ENCODE measurements around the gene C17orf113. TPM values are rescaled to one million over a fixed set of nuclear protein-coding genes. Genes with fewer than 3 reads are reported as not detected.

Gene C17orf113
- 1 to 10 TPM in 5 of 8 experiments, under 1 TPM in 3; 0.25 to 2.9 (median 2.1) TPM for total RNA-seq

- 13 to 30% methylated on average over 2 to 4 of the region's 65 CpGs; no CpG with 5 or more reads in 8 of the 10 experiments for WGBS, 10 experiments
- Histone ChIP-seq H3K27ac (peak within 1 kb of the TSS in 1 of 2 donors; percentile 52), H3K4me1 (replicated peaks in 1 of 2) (peaks cover 3 to 14% of the 10 kb centered on the region in 2 donors), H3K4me3 (peak within 1 kb of the TSS; percentile 47 to 93 (median 87))
- in situ Hi-C loops (cut with MboI; ENCODE audit: low pct_unique_long_range_greater_than_20kb in 2 of 9, low sequenced_read_pairs in 9 of 9, unreplicated experiment in 9 of 9) = no loop called here
- peak; percentile 85 to 95 (median 92) for ATAC-seq (replicated peaks in 6 of 8)
These were observed at the start of gene C17orf113 for GRCh38 chr17:42050393-42051012. Gene C17orf113 (minus strand): TSS chr17:42050601. CDS start chr17:42043376, 7,225 bp downstream.

GRCh38 chr17:42098730-42099399 is 48.5 kb upstream of the C17orf113 start:
- in situ Hi-C loops (cut with MboI; ENCODE audit: low pct_unique_long_range_greater_than_20kb in 2 of 9, low sequenced_read_pairs in 9 of 9, unreplicated experiment in 9 of 9) = no loop called here
- Histone ChIP-seq H3K4me3 (no peak overlapping the region), H3K27ac (no peak overlapping the region), H3K4me1 (replicated peaks in 1 of 2) (peaks cover 9% of the 10 kb centered on the region in 2 donors)
- peak in 6 of 8 experiments; percentile 14 to 64 (median 50) for ATAC-seq (replicated peaks in 6 of 8)
- 67 to 90% (median 80%) methylated on average over 2 of the region's 14 CpGs; no CpG with 5 or more reads in 6 of the 10 experiments for WGBS, 10 experiments

- WGBS, 10 experiments = 9 to 38% (median 25%) methylated on average over 1 to 13 of the region's 52 CpGs; no CpG with 5 or more reads in 4 of the 10 experiments
- ATAC-seq (replicated peaks in 6 of 8) = peak in 6 of 8 experiments; percentile 9 to 55 (median 39)
- H3K4me3 ChIP-seq = no peak within 1 kb of the TSS
- no peak within 1 kb of the TSS for H3K27ac ChIP-seq
- peaks cover 9% of the 10 kb centered on the region in 2 donors for H3K4me1 ChIP-seq (replicated peaks in 1 of 2)
- in situ Hi-C loops (cut with MboI; ENCODE audit: low pct_unique_long_range_greater_than_20kb in 2 of 9, low sequenced_read_pairs in 9 of 9, unreplicated experiment in 9 of 9) = no loop called here
These were observed 47.6 kb upstream of the C17orf113 start, which contains the start of gene ZNF385C for GRCh38 chr17:42097691-42098631. Gene ZNF385C (minus strand): TSS chr17:42098473. CDS start chr17:42063056, 35,417 bp downstream.

GRCh38 chr17:42096360-42097111 is 46.1 kb upstream of the C17orf113 start:
- ATAC-seq (replicated peaks in 6 of 8) = no peak
- in situ Hi-C loops (cut with MboI; ENCODE audit: low pct_unique_long_range_greater_than_20kb in 2 of 9, low sequenced_read_pairs in 9 of 9, unreplicated experiment in 9 of 9) = no loop called here
- no peak overlapping the region for H3K4me3 ChIP-seq
- H3K27ac ChIP-seq = no peak overlapping the region
- peaks cover 9% of the 10 kb centered on the region in 2 donors for H3K4me1 ChIP-seq (replicated peaks in 1 of 2)
- WGBS, 10 experiments = 69 to 74% (median 74%) methylated on average over 3 to 6 of the region's 8 CpGs; no CpG with 5 or more reads in 7 of the 10 experiments

GRCh38 chr17:42094375-42095069 is 44.1 kb upstream of the C17orf113 start:
- in situ Hi-C loops (cut with MboI; ENCODE audit: low pct_unique_long_range_greater_than_20kb in 2 of 9, low sequenced_read_pairs in 9 of 9, unreplicated experiment in 9 of 9) = no loop called here
- no peak for ATAC-seq (replicated peaks in 6 of 8)
- Histone ChIP-seq H3K4me3 (no peak overlapping the region), H3K4me1 (replicated peaks in 1 of 2) (peaks cover 9% of the 10 kb centered on the region in 2 donors), H3K27ac (no peak overlapping the region)
- 55 to 100% (median 67%) methylated on average over 1 to 8 of the region's 12 CpGs; no CpG with 5 or more reads in 2 of the 10 experiments for WGBS, 10 experiments

GRCh38 chr17:42092939-42093338 is 42.5 kb upstream of the C17orf113 start:
- WGBS, 10 experiments = 63 to 80% (median 74%) methylated on average over 1 to 4 of the region's 6 CpGs; no CpG with 5 or more reads in 7 of the 10 experiments
- ATAC-seq (replicated peaks in 6 of 8) = no peak
- H3K4me1 ChIP-seq (replicated peaks in 1 of 2) = peaks cover 1 to 2% of the 10 kb centered on the region in 2 donors
- H3K27ac ChIP-seq = no peak overlapping the region
- H3K4me3 ChIP-seq = no peak overlapping the region
- in situ Hi-C loops (cut with MboI; ENCODE audit: low pct_unique_long_range_greater_than_20kb in 2 of 9, low sequenced_read_pairs in 9 of 9, unreplicated experiment in 9 of 9) = no loop called here

- peaks cover 7% of the 10 kb centered on the region in 2 donors for H3K4me1 ChIP-seq (replicated peaks in 1 of 2)
- no peak overlapping the region for H3K4me3 ChIP-seq
- in situ Hi-C loops (cut with MboI; ENCODE audit: low pct_unique_long_range_greater_than_20kb in 2 of 9, low sequenced_read_pairs in 9 of 9, unreplicated experiment in 9 of 9) = no loop called here
- H3K27ac ChIP-seq = no peak overlapping the region
- ATAC-seq (replicated peaks in 6 of 8) = no peak
- WGBS, 10 experiments = 67 to 100% (median 70%) methylated on average over 1 to 7 of the region's 8 CpGs; no CpG with 5 or more reads in 5 of the 10 experiments
These were observed 40.8 kb upstream of the C17orf113 start for GRCh38 chr17:42090964-42091790.

- ATAC-seq (replicated peaks in 6 of 8) = no peak
- in situ Hi-C loops (cut with MboI; ENCODE audit: low pct_unique_long_range_greater_than_20kb in 2 of 9, low sequenced_read_pairs in 9 of 9, unreplicated experiment in 9 of 9) = no loop called here
- 77 to 100% (median 85%) methylated on average over 1 to 7 of the region's 8 CpGs; no CpG with 5 or more reads in 3 of the 10 experiments for WGBS, 10 experiments
- Histone ChIP-seq H3K27ac (no peak overlapping the region), H3K4me1 (replicated peaks in 1 of 2) (peaks cover 7% of the 10 kb centered on the region in 2 donors), H3K4me3 (no peak overlapping the region)
These were observed 38.3 kb upstream of the C17orf113 start for GRCh38 chr17:42088736-42089135.

- in situ Hi-C loops (cut with MboI; ENCODE audit: low pct_unique_long_range_greater_than_20kb in 2 of 9, low sequenced_read_pairs in 9 of 9, unreplicated experiment in 9 of 9) = no loop called here
- peak in 1 of 8 experiments; percentile 64 for ATAC-seq (replicated peaks in 6 of 8)
- no peak overlapping the region for H3K4me3 ChIP-seq
These were observed 37.6 kb upstream of the C17orf113 start for GRCh38 chr17:42087736-42088705.

GRCh38 chr17:42087042-42087701 is 36.8 kb upstream of the C17orf113 start:
- no peak for ATAC-seq (replicated peaks in 6 of 8)
- H3K4me3 ChIP-seq = no peak overlapping the region
- peaks cover 7% of the 10 kb centered on the region in 2 donors for H3K4me1 ChIP-seq (replicated peaks in 1 of 2)
- in situ Hi-C loops (cut with MboI; ENCODE audit: low pct_unique_long_range_greater_than_20kb in 2 of 9, low sequenced_read_pairs in 9 of 9, unreplicated experiment in 9 of 9) = no loop called here
- 0 to 64% (median 32%) methylated on average over 1 to 7 of the region's 7 CpGs; no CpG with 5 or more reads in 2 of the 10 experiments for WGBS, 10 experiments
- H3K27ac ChIP-seq = no peak overlapping the region

More at GRCh38 chr17:42087736-42088705, 37.6 kb upstream of the C17orf113 start:
- 60 to 85% (median 80%) methylated on average over 1 to 10 of the region's 20 CpGs; no CpG with 5 or more reads in 1 of the 10 experiments for WGBS, 10 experiments
- no peak overlapping the region for H3K27ac ChIP-seq
- peaks cover 7% of the 10 kb centered on the region in 2 donors for H3K4me1 ChIP-seq (replicated peaks in 1 of 2)
